SU-DHL-6 (cell line): ENCODE data around the gene ANXA9.

Experiments used
- CTCF ChIP-seq: fragments of 200-600 bp; sonication (generic); IDR thresholded peaks from one replicate; pipeline ENCODE4 v1.5.1; 2017; ENCODE audit warnings: antibody characterized with exemption, mild to moderate bottlenecking, low read length, moderate library complexity; ENCODE audit not compliant: insufficient read depth, poor library complexity, severe bottlenecking
- EZH2phosphoT487 ChIP-seq: fragments of 200-600 bp; sonication (generic), shearing (Covaris generic); conservative IDR thresholded peaks from 2 replicates; pipeline ENCODE4 v1.6.1; 2018; ENCODE audit warnings: mild to moderate bottlenecking, antibody characterized with exemption, low read length, moderate library complexity, mixed read lengths

DNA sequence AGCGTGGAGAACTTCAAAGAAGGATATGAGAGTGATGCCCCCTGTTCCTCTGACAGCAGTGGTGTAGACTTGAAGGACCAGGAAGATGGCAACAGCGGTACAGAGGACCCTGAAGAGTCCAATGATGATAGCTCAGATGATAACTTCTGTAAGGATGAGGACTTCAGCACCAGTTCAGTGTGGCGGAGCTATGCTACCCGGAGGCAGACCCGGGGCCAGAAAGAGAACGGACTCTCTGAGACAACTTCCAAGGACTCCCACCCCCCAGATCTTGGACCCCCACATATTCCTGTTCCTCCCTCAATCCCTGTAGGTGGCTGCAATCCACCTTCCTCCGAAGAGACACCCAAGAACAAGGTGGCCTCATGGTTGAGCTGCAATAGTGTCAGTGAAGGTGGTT is 21.4 kb upstream of the ANXA9 start:
- TF ChIP-seq CTCF (no peak), EZH2phosphoT487 (no peak)
